BLaER1 treated with 17β-estradiol and CSF1 and Interleukin-3, amounts not matched to agents 10 nM and 100 nM (cell line): ENCODE data around the gene DGKB.

Experiments used
- H3K27ac ChIP-seq, 11 experiments: shearing (Covaris generic); formaldehyde crosslinking; 2 replicates each; pipeline ENCODE4 v1.8.1; 2022
- H3K27me3 ChIP-seq, 11 experiments: shearing (Covaris generic); formaldehyde crosslinking; 2 replicates each; pipeline ENCODE4 v1.8.1; 2022
- H3K36me3 ChIP-seq, 11 experiments: shearing (Covaris generic); formaldehyde crosslinking; 2 replicates each; pipeline ENCODE4 v1.8.1; 2022
- H3K4me1 ChIP-seq, 10 experiments: shearing (Covaris generic); formaldehyde crosslinking; 2 replicates each; pipeline ENCODE4 v1.8.1; 2022
- H3K4me2 ChIP-seq, 11 experiments: shearing (Covaris generic); formaldehyde crosslinking; 2 replicates each; pipeline ENCODE4 v1.8.1; 2022
- H3K4me3 ChIP-seq, 10 experiments: shearing (Covaris generic); formaldehyde crosslinking; 2 replicates each; pipeline ENCODE4 v1.8.1; 2022
- H3K9ac ChIP-seq, 11 experiments: shearing (Covaris generic); formaldehyde crosslinking; 2 replicates each; pipeline ENCODE4 v1.8.1; 2022
- H3K9me3 ChIP-seq, 11 experiments: shearing (Covaris generic); formaldehyde crosslinking; replicated peaks in 1 of 11; 2 replicates each; pipeline ENCODE4 v1.8.1; 2022
- H4K20me1 ChIP-seq, 11 experiments: shearing (Covaris generic); formaldehyde crosslinking; 2 replicates each; pipeline ENCODE4 v1.8.1; 2022
- Cebpa-rat ChIP-seq, 11 experiments: shearing (Covaris generic); IDR thresholded peaks; 2 replicates each; pipeline ENCODE4 v1.8.1; 2022

DGKB gene

GRCh38 chr7:14604606-14605005, 297.9 kb downstream of the DGKB start:
- no peak overlapping the region for H3K27ac ChIP-seq
- no peaks in the 10 kb centered on the region for H3K36me3 ChIP-seq
- no peaks in the 10 kb centered on the region for H3K27me3 ChIP-seq
- no peak overlapping the region for H3K9ac ChIP-seq
- H3K9me3 ChIP-seq, result no peaks in the 10 kb centered on the region
- H3K4me3 ChIP-seq, result no peak overlapping the region
- H3K4me1 ChIP-seq, result no peaks in the 10 kb centered on the region
- H4K20me1 ChIP-seq, result no peaks in the 10 kb centered on the region
- TF ChIP-seq Cebpa-rat (IDR thresholded peaks at IDR 0.05), result no peak
- H3K4me2 ChIP-seq, result no peak overlapping the region

GRCh38 chr7:14602851-14603250, 299.7 kb downstream of the DGKB start:
- no peak overlapping the region for H3K4me3 ChIP-seq
- no peaks in the 10 kb centered on the region for H3K4me1 ChIP-seq
- H3K27me3 ChIP-seq, result no peaks in the 10 kb centered on the region
- no peaks in the 10 kb centered on the region for H4K20me1 ChIP-seq
- H3K9me3 ChIP-seq, result no peaks in the 10 kb centered on the region
- H3K4me2 ChIP-seq, result no peak overlapping the region
- H3K36me3 ChIP-seq, result no peaks in the 10 kb centered on the region
- no peak for TF ChIP-seq Cebpa-rat (IDR thresholded peaks at IDR 0.05)
- no peak overlapping the region for H3K27ac ChIP-seq
- H3K9ac ChIP-seq, result no peak overlapping the region

GRCh38 chr7:14600766-14601367, 301.7 kb downstream of the DGKB start:
- TF ChIP-seq Cebpa-rat (IDR thresholded peaks at IDR 0.05), result no peak

GRCh38 chr7:14598978-14599377, 303.6 kb downstream of the DGKB start:
- Histone ChIP-seq H3K4me2 (no peak overlapping the region), H3K36me3 (no peaks in the 10 kb centered on the region), H3K9me3 (no peaks in the 10 kb centered on the region), H3K4me3 (no peak overlapping the region), H4K20me1 (no peaks in the 10 kb centered on the region), H3K4me1 (no peaks in the 10 kb centered on the region), H3K9ac (no peak overlapping the region), H3K27ac (no peak overlapping the region), H3K27me3 (no peaks in the 10 kb centered on the region)
- TF ChIP-seq Cebpa-rat (IDR thresholded peaks at IDR 0.05), result no peak

More at GRCh38 chr7:14600766-14601367, 301.7 kb downstream of the DGKB start:
- Histone ChIP-seq H3K9me3 (no peaks in the 10 kb centered on the region), H4K20me1 (no peaks in the 10 kb centered on the region), H3K27me3 (no peaks in the 10 kb centered on the region), H3K4me2 (no peak overlapping the region), H3K4me1 (no peaks in the 10 kb centered on the region), H3K27ac (no peak overlapping the region), H3K4me3 (no peak overlapping the region), H3K36me3 (no peaks in the 10 kb centered on the region), H3K9ac (no peak overlapping the region)

GRCh38 chr7:14596421-14596820, 306.1 kb downstream of the DGKB start:
- no peak overlapping the region for H3K4me3 ChIP-seq
- H3K9me3 ChIP-seq, result no peaks in the 10 kb centered on the region

GRCh38 chr7:14590206-14590605, 312.3 kb downstream of the DGKB start:
- no peaks in the 10 kb centered on the region for H3K27me3 ChIP-seq
- no peaks in the 10 kb centered on the region for H4K20me1 ChIP-seq
- no peaks in the 10 kb centered on the region for H3K4me1 ChIP-seq
- no peak overlapping the region for H3K9ac ChIP-seq
- H3K4me3 ChIP-seq, result no peak overlapping the region
- no peaks in the 10 kb centered on the region for H3K36me3 ChIP-seq
- no peak overlapping the region for H3K4me2 ChIP-seq
- H3K9me3 ChIP-seq, result peaks cover 7 to 15% (median 12%) of the 10 kb centered on the region in 11 experiments
- no peak overlapping the region for H3K27ac ChIP-seq
- TF ChIP-seq Cebpa-rat (IDR thresholded peaks at IDR 0.05), result no peak

More at GRCh38 chr7:14596421-14596820, 306.1 kb downstream of the DGKB start:
- Histone ChIP-seq H3K36me3 (no peaks in the 10 kb centered on the region), H4K20me1 (no peaks in the 10 kb centered on the region), H3K9ac (no peak overlapping the region), H3K4me1 (no peaks in the 10 kb centered on the region), H3K4me2 (no peak overlapping the region), H3K27ac (no peak overlapping the region), H3K27me3 (no peaks in the 10 kb centered on the region)
- TF ChIP-seq Cebpa-rat (IDR thresholded peaks at IDR 0.05), result no peak

- Histone ChIP-seq H3K4me1 (no peaks in the 10 kb centered on the region), H3K4me2 (no peak overlapping the region), H4K20me1 (no peaks in the 10 kb centered on the region), H3K27ac (no peak overlapping the region), H3K9ac (no peak overlapping the region), H3K36me3 (no peaks in the 10 kb centered on the region), H3K4me3 (no peak overlapping the region), H3K27me3 (no peaks in the 10 kb centered on the region), H3K9me3 (peaks cover 11 to 20% (median 16%) of the 10 kb centered on the region in 11 experiments)
- no peak for TF ChIP-seq Cebpa-rat (IDR thresholded peaks at IDR 0.05)
Observed at GRCh38 chr7:14585232-14585631, 317.3 kb downstream of the DGKB start.

- Histone ChIP-seq H4K20me1 (no peaks in the 10 kb centered on the region), H3K27ac (no peak overlapping the region), H3K36me3 (no peaks in the 10 kb centered on the region), H3K4me2 (no peak overlapping the region), H3K9me3 (peaks cover 11 to 20% (median 16%) of the 10 kb centered on the region in 11 experiments), H3K4me1 (no peaks in the 10 kb centered on the region), H3K9ac (no peak overlapping the region), H3K27me3 (no peaks in the 10 kb centered on the region), H3K4me3 (no peak overlapping the region)
- TF ChIP-seq Cebpa-rat (IDR thresholded peaks at IDR 0.05), result no peak
Observed at GRCh38 chr7:14583518-14583917, 319.0 kb downstream of the DGKB start.

GRCh38 chr7:14582010-14582409, 320.5 kb downstream of the DGKB start:
- peaks cover 11 to 20% (median 16%) of the 10 kb centered on the region in 11 experiments for H3K9me3 ChIP-seq
- H3K36me3 ChIP-seq, result no peaks in the 10 kb centered on the region
- no peak overlapping the region for H3K9ac ChIP-seq
- H3K4me2 ChIP-seq, result no peak overlapping the region
- H3K4me1 ChIP-seq, result no peaks in the 10 kb centered on the region
- H3K27me3 ChIP-seq, result no peaks in the 10 kb centered on the region
- no peak for TF ChIP-seq Cebpa-rat (IDR thresholded peaks at IDR 0.05)
- H3K27ac ChIP-seq, result no peak overlapping the region
- H4K20me1 ChIP-seq, result no peaks in the 10 kb centered on the region
- no peak overlapping the region for H3K4me3 ChIP-seq

- Histone ChIP-seq H3K4me2 (no peak overlapping the region), H4K20me1 (no peaks in the 10 kb centered on the region), H3K36me3 (no peaks in the 10 kb centered on the region), H3K27me3 (no peaks in the 10 kb centered on the region), H3K4me1 (no peaks in the 10 kb centered on the region), H3K27ac (no peak overlapping the region), H3K4me3 (no peak overlapping the region), H3K9me3 (peaks cover 0 to 6% (median 3%) of the 10 kb centered on the region in 11 experiments; a peak in 10 of 22 replicates), H3K9ac (no peak overlapping the region)
- TF ChIP-seq Cebpa-rat (IDR thresholded peaks at IDR 0.05), result no peak
Observed at GRCh38 chr7:14579971-14580370, 322.6 kb downstream of the DGKB start.
